Activated CD8-positive, alpha-beta memory T cell treated with anti-CD3 and anti-CD28 coated beads, Interleukin-2, amount 50 U/mL, for 4 hours (primary cell): ENCODE results near the gene OR1E1.
"Not testable (repeated sequence)": the region's sequence is repeated elsewhere in the genome, so short reads cannot be mapped to it uniquely, and the experiment has no call there.

ENCODE experiments used
- DNase-seq: peaks from one replicate; pipeline ENCODE4 v3.0.0-alpha.2; 2020

Gene OR1E1

DNA sequence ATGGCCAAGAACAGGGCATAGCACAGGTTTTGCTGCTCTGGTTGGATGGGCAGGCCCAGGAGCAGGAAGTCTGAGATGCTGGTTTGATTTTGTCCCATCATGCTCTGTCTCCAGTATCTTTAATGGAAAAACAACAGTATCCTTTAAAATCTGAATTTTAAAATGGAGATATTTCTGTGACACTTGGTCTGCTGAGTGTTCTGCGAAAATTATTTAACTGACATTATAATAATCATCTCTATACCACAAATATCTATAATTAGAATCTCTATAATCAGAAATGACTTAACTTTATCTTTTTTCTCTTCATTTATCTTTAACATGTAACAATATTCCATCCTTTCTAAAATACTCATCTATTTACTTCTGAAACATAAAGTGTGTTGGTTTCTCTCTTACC lies at the start of gene OR1E1:
Gene OR1E1 (minus strand): TSS at position 101 of the 400 bp plus-strand sequence. CDS start 0 bp downstream, at position 101.
- no peak for DNase-seq

GRCh38 chr17:3447625-3448024 lies 49.4 kb upstream of the OR1E1 start:
- no peak for DNase-seq

GRCh38 chr17:3440451-3440850 lies 42.2 kb upstream of the OR1E1 start:
- DNase-seq, result no peak

- no peak for DNase-seq
These were observed 40.2 kb upstream of the OR1E1 start for GRCh38 chr17:3438368-3438767.

DNA sequence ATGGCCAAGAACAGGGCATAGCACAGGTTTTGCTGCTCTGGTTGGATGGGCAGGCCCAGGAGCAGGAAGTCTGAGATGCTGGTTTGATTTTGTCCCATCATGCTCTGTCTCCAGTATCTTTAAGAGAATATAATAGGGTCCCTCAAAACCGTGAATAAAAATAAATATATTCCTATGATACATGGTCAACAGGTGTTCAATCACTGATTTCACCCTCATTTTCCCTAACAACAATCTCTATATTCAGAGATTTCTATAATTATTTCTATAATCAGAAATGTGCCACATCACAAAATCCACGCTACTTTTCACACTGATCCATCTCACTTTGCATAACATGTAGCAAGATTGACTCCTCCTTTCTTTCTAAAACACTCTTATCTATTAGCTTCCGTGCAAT lies 35.5 kb upstream of the OR1E1 start, which contains the start of gene OR1E2:
Gene OR1E2 (minus strand): TSS at position 101 of the 400 bp plus-strand sequence. CDS start 0 bp downstream, at position 101.
- no peak for DNase-seq

DNA sequence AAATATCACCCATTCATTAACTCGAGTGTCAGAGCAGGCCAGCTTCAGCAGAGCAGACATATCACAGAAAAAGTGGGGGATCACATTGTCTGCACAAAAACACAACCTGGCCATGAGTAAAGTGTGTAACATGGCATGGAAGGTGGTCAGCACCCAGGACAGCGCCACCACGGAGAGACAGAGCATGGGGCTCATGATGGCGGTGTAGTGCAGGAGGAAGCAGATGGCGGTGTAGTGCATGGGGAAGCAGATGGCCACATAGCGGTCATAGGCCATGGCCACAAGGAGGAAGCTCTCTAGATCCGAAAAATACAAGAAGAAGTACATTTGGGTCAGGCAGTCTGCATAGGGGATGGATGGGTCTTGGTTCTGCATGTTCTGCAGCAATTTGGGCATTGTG lies 35.0 kb upstream of the OR1E1 start:
- DNase-seq, result not testable (repeated sequence)

DNA sequence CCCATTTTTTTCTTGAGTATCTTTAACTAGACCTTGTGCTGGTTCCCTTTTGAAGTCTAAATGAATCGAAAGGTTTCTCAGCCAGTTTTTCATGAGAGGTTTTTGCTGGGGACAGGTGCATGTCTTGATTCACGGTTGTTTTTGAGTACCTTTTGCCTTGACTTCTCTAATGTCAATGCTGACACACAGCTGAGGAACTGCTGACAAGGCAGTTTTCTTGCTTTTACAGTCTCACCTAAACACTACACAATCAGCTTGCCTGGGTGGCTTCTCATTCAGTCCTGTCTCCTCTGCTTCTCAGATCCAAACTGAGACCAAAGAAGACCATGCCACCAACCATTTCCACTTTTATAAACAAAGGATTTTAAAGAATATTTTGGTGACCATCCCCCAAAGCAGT lies 20.0 kb upstream of the OR1E1 start:
- DNase-seq, result no peak

GRCh38 chr17:3415610-3416009 lies 17.4 kb upstream of the OR1E1 start:
- no peak for DNase-seq

DNA sequence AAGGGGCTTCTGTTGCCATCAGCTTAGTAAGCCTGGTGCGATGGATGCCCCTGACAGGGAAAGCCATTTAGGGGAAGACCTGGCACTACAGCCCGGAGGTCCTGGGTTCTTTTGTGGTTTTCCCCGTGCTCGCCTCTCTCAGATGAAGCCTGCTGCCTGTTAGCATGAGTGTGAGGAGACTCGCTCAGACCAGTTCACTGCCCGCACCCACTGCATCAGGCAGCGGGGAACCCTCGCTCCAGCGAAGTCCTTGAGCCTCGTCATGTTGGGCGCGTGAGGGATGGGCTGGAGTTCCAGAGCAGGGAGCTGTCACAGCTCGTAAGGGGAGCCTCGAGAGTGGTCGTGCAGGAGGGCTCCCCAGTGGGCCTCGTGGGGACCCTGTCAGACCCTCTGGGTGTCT lies 14.0 kb upstream of the OR1E1 start:
- DNase-seq, result not testable (repeated sequence)

- no peak for DNase-seq
These were observed 12.9 kb upstream of the OR1E1 start, which contains the start of gene OR3A3 for GRCh38 chr17:3411070-3411469. OR3A3 (plus strand) TSS chr17:3411370.

- DNase-seq, result not testable (repeated sequence)
These were observed 5.6 kb upstream of the OR1E1 start for GRCh38 chr17:3403856-3404255.

DNA sequence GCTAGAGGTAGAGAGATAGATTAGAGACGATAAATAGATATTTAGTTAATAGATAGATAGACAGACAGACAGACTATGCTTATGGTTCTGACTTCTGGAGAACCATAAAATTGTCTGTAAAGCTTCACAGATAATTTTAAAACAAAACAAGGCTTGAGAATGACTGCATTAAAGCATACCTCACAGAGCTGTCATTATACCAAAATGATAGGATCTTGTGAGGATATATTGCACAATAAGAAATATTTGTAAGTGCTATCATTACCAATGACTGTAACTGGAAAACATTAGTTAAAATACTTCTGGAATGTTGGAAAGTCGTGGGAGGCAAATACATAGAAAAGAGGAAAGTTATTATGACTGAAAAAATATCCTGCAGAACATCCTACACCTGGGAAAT lies 3.6 kb upstream of the OR1E1 start:
- DNase-seq, result no peak

DNA sequence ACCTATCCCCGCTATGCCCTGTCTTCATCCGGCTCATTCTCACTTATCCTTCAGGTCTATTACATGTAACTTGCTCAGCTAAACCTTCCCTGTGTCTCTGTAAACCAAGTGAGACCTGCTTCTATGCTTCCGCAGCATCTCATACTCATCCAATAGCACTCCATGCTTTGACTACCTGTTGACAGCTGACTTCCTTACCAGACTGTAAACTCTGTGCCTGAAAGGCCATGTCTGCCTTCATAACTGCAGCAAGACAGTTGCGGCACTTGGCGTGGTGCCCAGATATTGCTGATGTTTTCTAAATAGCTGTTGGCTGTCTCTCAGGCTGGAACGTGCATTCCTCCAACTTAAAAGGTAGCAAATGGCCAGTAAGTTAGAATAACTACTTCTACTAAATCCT lies 1.8 kb upstream of the OR1E1 start:
- DNase-seq, result no peak

- DNase-seq, result not testable (repeated sequence)
These were observed 409 bp downstream of the OR1E1 start for GRCh38 chr17:3397801-3398200.

GRCh38 chr17:3389791-3390190 lies 8.4 kb downstream of the OR1E1 start:
- no peak for DNase-seq

DNA sequence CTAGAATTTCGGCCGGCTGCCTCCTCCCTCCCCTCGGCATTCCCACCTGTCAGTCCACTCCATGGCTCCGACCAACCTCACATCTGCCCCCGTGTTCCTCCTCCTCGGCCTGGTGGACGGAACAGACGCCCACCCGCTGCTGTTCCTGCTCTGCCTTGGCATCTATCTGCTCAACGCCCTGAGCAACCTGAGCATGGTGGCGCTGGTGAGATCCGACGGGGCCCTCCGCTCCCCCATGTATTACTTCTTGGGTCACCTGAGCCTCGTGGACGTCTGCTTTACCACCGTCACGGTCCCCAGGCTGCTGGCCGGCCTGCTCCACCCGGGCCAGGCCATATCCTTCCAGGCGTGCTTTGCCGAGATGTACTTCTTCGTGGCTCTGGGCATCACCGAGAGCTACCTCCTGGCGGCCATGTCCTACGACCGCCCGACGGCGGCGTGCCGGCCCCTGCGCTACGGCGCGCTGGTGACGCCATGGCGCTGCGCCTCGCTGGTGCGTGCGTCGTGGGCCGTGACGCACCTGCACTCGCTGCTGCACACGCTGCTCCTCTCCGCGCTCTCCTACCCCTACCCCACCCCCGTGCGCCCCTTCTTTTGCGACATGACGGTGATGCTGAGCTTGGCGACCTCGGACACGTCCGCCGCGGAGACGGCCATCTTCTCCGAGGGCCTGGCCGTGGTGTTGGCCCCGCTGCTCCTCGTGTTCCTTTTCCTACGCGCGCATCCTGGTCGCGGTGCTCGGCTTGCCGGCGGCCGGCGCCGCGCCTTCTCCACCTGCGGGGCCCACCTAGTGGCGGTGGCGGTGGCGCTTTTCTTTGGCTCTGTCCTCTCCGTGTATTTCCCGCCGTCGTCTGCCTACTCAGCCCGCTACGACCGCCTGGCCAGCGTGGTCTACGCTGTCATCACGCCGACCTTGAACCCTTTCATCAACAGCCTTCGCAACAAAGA lies 12.1 kb downstream of the OR1E1 start, which contains the start of gene OR3A2:
Gene OR3A2 (minus strand): TSS at position 440 of the 948 bp plus-strand sequence.
- DNase-seq, result no peak

DNA sequence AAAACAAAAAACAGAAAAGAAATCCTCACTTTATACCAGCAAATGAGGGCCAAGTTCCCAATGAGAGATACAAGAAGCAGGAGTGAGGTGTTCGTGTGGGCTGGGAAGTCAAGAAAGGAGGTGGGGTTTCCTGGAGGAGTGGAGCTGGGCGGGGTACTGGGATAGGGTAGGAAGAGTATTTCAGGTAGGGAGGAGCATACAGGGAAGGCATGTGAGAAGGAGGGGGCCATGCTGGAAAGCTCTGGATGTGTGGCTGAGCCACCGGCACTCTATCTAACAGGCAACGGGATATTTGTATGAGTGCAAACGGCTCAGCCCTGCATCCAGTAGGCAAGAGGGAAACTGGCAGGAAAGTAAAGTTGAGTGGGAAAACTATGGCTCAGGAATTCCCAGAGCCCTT lies 16.3 kb downstream of the OR1E1 start:
- no peak for DNase-seq

- no peak for DNase-seq
These were observed 19.9 kb downstream of the OR1E1 start for GRCh38 chr17:3378321-3378720.

GRCh38 chr17:3371167-3371566 lies 27.0 kb downstream of the OR1E1 start:
- not testable (repeated sequence) for DNase-seq
